Right cardiac atrium (tissue), 5 donors: ENCODE results near the gene OR8G1. TPM values are rescaled to one million over a fixed set of nuclear protein-coding genes. Genes with fewer than 3 reads are reported as not detected.
"Not testable (repeated sequence)": the region's sequence is repeated elsewhere in the genome, so short reads cannot be mapped to it uniquely, and the experiment has no call there.

Source experiments
- ATAC-seq, 2 donors: fragments of 200-7000 bp; cut with Tn5 transposase; one replicate each; pipeline versions ENCODE4 v1.8.0 to v1.9.1; 2020; ENCODE audit warnings: moderate library complexity in 2 of 2, mild to moderate bottlenecking in 1 of 2
- DNase-seq, 3 donors: peaks; one replicate each; pipeline ENCODE4 v3.0.0-alpha.2; 2020
- H3K27ac ChIP-seq: one replicate; pipeline ENCODE4 v1.5.1; 2013; ENCODE audit warnings: mild to moderate bottlenecking, low read length, control low read depth, moderate library complexity
- H3K27me3 ChIP-seq: one replicate; pipeline ENCODE4 v1.6.1; 2013; ENCODE audit not compliant: control insufficient read depth, insufficient read depth
- H3K4me1 ChIP-seq: one replicate; pipeline ENCODE4 v1.6.1; 2013; ENCODE audit warnings: low read length; ENCODE audit not compliant: control insufficient read depth, insufficient read depth
- H3K4me3 ChIP-seq: one replicate; pipeline ENCODE4 v1.5.1; 2013; ENCODE audit warnings: low read length, control low read depth
- H3K9me3 ChIP-seq: one replicate; pipeline ENCODE4 v1.6.1; 2013; ENCODE audit warnings: low read length; ENCODE audit not compliant: control insufficient read depth
- WGBS: extraction: QIAGEN DNeasy Blood & Tissue Kit; methylation state at CpG from one replicate; pipeline ENCODE4 v1.1.7; 2013; 5-methylcytosine and 5-hydroxymethylcytosine counted together
- intact Hi-C, 4 donors: fragments of 100-400 bp; cut with DNase I; formaldehyde crosslinking; loops; one replicate each; pipeline versions ENCODE4 v1.11.0 to v1.14.0; 2022 to 2023
- polyA plus RNA-seq: library from polyadenylated mRNA; stranded (reverse); fragments of 200-250 nt; gene quantifications from one replicate; pipeline ENCODE4 v1.2.3, GENCODE V29; 2013
- total RNA-seq, 4 donors: library from RNA; stranded (reverse); fragmentation: NEBNext Ultra II Directional; extraction: Animal tissue kit (Norgen Biotek cat#: 25700); gene quantifications; one replicate each; pipeline ENCODE4 v1.2.1, GENCODE V29; 2021
- donor health status: healthy with polysubstance abuse.
- donor health status: DM: no; HTN: yes; CAD: no.
- donor health status: DM: no; HTN: no; CAD: no.
- donor health status: DM: no; HTN: yes; CAD: no; lungs with severe emphysema.
- donor health status: DM: yes; HTN: yes; CAD: no.

OR8G1 gene
- total and polyA plus RNA-seq, 5 donors = not detected

DNA sequence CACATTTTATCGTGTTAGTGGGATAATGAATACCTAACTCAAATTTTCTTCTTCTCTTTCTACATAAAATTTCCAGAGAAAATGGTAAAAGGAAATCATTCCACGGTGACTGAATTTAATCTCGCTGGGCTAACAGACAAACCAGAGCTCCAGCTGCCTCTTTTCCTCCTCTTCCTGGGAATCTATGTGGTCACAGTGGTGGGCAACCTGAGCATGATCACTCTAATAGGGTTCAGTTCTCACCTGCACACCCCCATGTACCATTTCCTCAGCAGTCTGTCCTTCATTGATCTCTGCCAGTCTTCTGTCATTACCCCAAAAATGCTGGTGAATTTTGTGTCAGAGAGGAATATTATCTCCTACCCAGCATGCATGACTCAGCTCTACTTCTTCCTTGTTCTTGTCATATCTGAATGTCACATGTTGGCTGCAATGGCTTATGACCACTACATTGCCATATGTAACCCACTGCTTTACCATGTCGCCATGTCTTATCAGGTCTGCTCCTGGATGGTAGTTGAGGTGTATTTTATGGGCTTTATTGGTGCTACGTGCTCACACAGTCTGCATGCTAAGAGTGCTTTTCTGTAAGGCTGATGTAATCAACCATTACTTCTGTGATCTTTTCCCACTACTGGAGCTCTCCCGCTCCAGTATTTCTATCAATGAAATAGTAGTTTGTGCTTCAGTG, 33.6 kb upstream of the OR8G1 start:
- ATAC-seq (no peak), DNase-seq (no peak)
- no peak overlapping the region for H3K4me3 ChIP-seq
- 67% methylated on average over 6 of the region's 6 CpGs for WGBS
- no peak overlapping the region for H3K27ac ChIP-seq
- intact Hi-C loops = loop anchor here in 1 of 4 donors (10.0 kb wide), 1 partner anchor 132 kb away; no protein-coding TSS in a partner anchor
- no peaks in the 10 kb centered on the region for H3K9me3 ChIP-seq
- H3K4me1 ChIP-seq = no peaks in the 10 kb centered on the region
- no peaks in the 10 kb centered on the region for H3K27me3 ChIP-seq

DNA sequence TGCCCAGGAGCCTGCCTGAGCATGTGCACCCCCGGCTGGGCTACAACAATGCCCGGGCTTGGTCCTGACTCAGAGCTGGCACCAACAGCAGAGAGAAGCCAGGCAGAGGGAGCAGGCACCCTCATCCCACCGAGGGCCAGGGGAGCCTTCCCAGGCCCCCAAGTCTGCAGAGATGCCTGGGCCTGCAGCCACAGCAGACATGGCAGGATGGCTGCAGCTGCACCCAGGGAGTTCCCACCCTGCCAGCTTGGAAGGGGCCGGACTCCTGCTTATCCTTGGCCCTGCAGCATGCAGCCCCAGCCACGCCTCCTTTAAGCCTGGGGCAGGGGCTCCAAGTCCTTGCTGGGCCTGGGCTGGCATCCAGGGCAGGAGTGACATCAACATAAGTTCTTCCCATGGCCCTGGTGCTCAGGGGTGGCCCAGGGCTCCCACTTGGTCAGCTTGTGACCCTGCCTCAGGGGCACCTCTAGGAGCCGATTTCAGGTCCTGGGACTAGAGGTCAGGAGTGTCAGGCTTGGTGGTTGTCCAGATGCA, 31.0 kb upstream of the OR8G1 start:
- Histone ChIP-seq H3K9me3 (no peaks in the 10 kb centered on the region), H3K4me1 (no peaks in the 10 kb centered on the region), H3K4me3 (no peak overlapping the region), H3K27ac (no peak overlapping the region), H3K27me3 (no peaks in the 10 kb centered on the region)
- intact Hi-C loops = loop anchor here in 1 of 4 donors (10.0 kb wide), 1 partner anchor 135 kb away; no protein-coding TSS in a partner anchor
- DNase-seq (peak in 1 of 3 donors; percentile 26), ATAC-seq (no peak)
- WGBS = 86% methylated on average over 6 of the region's 6 CpGs

DNA sequence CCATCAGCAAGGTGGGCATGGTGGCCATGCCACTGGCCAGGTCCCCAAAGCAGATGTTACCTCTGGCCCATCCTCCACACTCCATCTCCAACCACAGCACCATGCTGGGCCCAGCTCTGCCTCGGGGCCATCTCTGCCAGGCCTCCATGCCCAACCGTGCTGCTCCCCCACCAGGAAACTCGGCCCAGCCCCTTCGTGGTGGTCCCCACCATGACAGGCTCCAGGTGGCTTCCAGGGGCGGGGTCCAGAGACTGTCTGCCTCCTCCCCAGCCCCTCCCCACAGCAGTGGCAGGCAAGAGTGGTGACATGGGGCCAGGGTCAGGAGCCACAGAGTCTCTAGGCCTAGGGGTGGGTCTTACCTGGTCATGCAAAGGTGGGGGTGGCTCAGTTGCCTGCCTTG, 30.5 kb upstream of the OR8G1 start:
- Histone ChIP-seq H3K9me3 (no peaks in the 10 kb centered on the region), H3K4me1 (no peaks in the 10 kb centered on the region), H3K4me3 (no peak overlapping the region), H3K27me3 (no peaks in the 10 kb centered on the region), H3K27ac (no peak overlapping the region)
- intact Hi-C loops = no loop called here
- WGBS = 83% methylated on average over 5 of the region's 5 CpGs
- DNase-seq = peak in 1 of 3 donors; percentile 32
- no peak for ATAC-seq

DNA sequence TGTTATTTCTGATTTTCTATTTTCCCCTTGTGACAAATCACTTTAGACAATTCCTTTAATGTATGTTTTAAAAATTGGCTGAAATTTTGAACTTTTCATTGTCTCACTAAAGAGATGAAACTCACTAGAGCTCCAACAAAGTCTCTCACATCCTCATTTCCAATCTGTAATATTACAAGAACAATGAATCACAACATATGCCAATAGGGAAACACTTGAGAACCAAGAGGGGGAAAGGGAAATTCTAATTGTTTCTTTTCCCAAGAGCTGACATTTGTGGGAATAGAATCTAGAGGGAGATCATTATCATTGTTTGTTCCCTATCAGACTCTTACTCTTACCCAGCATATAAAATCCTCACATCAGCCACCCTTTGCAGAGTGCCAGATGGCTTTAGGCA, 29.6 kb upstream of the OR8G1 start:
- Histone ChIP-seq H3K27me3 (no peaks in the 10 kb centered on the region), H3K27ac (no peak overlapping the region), H3K9me3 (no peaks in the 10 kb centered on the region), H3K4me1 (no peaks in the 10 kb centered on the region), H3K4me3 (no peak overlapping the region)
- intact Hi-C loops = no loop called here
- ATAC-seq (no peak), DNase-seq (no peak)

DNA sequence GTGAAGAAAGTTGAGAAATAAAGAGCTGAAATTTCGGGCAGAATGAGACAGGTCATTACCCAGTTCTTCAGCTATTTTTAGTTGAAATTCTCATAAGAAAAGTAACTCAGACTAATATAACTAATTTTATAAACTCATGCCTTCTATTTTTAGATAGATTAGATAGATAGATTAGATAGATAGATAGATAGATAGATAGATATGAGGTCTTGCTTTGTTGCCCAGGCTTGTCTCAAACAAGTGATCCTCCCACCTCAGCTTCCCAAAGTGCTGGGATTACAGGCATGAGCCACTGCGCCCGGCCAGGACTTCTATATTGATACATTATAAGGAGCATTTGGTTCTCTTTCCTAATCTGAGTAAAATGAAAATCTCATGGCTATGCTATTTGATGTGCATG, 26.9 kb upstream of the OR8G1 start:
- 87% methylated on average over 3 of the region's 3 CpGs for WGBS

DNA sequence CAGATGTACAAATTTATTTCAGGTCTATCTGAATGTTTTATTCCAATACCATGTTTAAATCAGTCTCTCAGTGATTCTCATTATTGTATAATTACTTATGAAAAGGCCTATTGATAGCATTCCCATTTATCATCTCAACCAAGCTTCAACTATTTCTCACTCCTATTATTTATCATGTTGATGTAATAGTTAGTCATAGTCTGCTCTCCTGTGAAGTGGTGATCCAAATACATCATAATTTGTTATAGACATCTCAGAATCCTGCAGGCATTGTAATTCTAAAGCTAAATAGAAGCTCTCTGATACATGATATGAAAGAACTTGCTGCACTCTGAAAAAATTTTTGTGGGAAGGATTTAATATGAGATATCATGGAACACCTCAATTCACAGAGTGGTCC, 21.8 kb upstream of the OR8G1 start:
- Histone ChIP-seq H3K27ac (no peak overlapping the region), H3K4me1 (no peaks in the 10 kb centered on the region), H3K4me3 (no peak overlapping the region), H3K9me3 (no peaks in the 10 kb centered on the region), H3K27me3 (no peaks in the 10 kb centered on the region)
- intact Hi-C loops = no loop called here
- ATAC-seq = no peak
- no peak for DNase-seq

More for the DNA sequence above, 26.9 kb upstream of the OR8G1 start:
- intact Hi-C loops = no loop called here
- Histone ChIP-seq H3K4me3 (no peak overlapping the region), H3K9me3 (no peaks in the 10 kb centered on the region), H3K4me1 (no peaks in the 10 kb centered on the region), H3K27ac (no peak overlapping the region), H3K27me3 (no peaks in the 10 kb centered on the region)
- ATAC-seq (no peak), DNase-seq (no peak)

DNA sequence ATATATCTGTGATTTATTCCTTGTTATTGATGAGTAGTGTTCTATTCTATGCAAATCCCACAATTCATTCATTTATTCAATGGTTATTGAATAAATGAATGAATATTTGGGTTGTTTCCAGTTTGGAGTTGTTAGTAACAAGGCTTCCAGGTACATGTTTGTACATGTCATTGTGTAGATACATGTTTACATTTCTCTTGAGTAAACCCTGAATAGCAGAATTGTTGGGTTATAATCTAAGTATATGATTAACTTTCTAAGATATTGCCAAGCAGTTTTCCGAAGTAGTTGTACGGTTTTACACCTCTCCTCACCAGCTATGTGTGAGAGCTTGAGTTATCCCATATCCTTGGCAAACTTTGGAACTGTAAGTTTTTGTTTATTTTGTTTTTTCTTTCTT, 18.5 kb upstream of the OR8G1 start:
- H3K4me3 ChIP-seq = no peak overlapping the region
- H3K27ac ChIP-seq = no peak overlapping the region
- H3K9me3 ChIP-seq = no peaks in the 10 kb centered on the region
- intact Hi-C loops = no loop called here
- no peak for ATAC-seq
- no peak for DNase-seq
- no peaks in the 10 kb centered on the region for H3K27me3 ChIP-seq
- WGBS = 92% methylated on average over 2 of the region's 2 CpGs
- H3K4me1 ChIP-seq = no peaks in the 10 kb centered on the region

DNA sequence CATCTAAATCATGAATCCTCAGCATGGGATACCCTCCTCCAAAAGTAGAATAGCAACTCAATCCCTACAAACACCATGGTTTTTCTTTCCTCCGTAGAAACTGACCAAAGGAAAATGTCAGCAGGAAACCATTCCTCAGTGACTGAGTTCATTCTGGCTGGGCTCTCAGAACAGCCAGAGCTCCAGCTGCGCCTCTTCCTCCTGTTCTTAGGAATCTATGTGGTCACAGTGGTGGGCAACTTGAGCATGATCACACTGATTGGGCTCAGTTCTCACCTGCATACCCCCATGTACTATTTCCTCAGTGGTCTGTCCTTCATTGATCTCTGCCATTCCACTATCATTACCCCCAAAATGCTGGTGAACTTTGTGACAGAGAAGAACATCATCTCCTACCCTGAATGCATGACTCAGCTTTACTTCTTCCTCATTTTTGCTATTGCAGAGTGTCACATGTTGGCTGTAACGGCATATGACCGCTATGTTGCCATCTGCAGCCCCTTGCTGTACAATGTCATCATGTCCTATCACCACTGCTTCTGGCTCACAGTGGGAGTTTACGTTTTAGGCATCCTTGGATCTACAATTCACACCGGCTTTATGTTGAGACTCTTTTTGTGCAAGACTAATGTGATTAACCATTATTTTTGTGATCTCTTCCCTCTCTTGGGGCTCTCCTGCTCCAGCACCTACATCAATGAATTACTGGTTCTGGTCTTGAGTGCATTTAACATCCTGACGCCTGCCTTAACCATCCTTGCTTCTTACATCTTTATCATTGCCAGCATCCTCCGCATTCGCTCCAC, 16.1 kb upstream of the OR8G1 start:
- H3K4me1 ChIP-seq, DNase-seq, ATAC-seq, H3K27me3 ChIP-seq, H3K4me3 ChIP-seq, intact Hi-C loops, H3K9me3 ChIP-seq, H3K27ac ChIP-seq: not testable (repeated sequence)
- 67% methylated on average over 9 of the region's 9 CpGs for WGBS

DNA sequence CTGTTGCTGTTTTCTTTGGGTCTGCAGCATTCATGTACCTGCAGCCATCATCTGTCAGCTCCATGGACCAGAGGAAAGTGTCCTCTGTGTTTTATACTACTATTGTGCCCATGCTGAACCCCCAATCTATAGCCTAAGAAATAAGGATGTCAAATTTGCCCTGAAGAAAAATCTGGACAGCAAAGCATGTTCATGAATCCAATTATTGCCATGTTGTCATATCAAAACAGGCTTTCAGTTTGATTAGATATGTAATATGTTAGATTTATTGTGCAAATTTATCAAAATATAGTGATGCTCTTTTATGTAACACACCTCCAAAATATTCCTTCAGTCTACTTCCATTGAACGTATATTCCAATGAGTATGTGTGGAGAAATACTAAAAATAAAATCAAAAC, 15.4 kb upstream of the OR8G1 start:
- intact Hi-C loops = no loop called here
- no peaks in the 10 kb centered on the region for H3K4me1 ChIP-seq
- ATAC-seq (no peak), DNase-seq (no peak)
- no peaks in the 10 kb centered on the region for H3K27me3 ChIP-seq
- H3K9me3 ChIP-seq = no peaks in the 10 kb centered on the region
- no peak overlapping the region for H3K27ac ChIP-seq
- 93% methylated on average over 1 of the region's 1 CpG for WGBS
- no peak overlapping the region for H3K4me3 ChIP-seq

DNA sequence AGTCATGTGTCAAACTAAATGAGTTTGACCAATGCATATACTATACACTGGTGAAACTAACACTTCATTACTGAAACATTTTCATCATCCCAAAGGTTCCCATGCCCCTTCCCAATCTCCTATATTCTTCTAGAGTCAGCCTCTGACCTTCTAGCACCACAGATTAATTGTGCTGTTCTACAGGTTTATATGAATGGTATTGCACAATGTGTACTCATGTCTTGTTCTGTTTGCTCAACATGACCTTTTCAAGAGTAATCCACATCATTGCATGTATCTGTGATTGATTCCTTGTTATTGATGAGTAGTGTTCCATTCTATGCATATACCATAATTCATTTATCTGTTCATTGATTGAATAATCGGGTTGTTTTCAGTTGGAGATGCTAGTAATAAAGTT, 7.5 kb upstream of the OR8G1 start:
- WGBS = 82% methylated on average over 1 of the region's 1 CpG
- no peaks in the 10 kb centered on the region for H3K27me3 ChIP-seq
- intact Hi-C loops = no loop called here

DNA sequence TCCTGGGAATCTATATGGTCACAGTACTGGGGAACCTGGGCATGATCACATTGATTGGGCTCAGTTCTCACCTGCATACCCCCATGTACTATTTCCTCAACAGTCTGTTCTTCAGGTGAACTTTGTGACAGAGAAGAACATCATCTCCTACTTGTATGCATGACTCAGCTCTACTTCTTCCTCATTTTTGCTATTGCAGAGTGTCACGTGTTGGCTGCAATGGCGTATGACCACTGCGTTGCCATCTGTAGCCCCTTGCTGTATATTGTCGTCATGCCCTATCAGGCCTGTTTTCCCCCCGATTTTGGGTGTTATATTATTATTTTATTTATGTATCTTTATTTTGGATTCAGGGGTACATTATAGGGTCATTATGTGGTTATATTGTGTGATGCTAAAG, 2.4 kb upstream of the OR8G1 start:
- DNase-seq = no peak

More for the DNA sequence above, 7.5 kb upstream of the OR8G1 start:
- H3K4me3 ChIP-seq = no peak overlapping the region
- DNase-seq (no peak), ATAC-seq (no peak)
- no peak overlapping the region for H3K27ac ChIP-seq
- no peaks in the 10 kb centered on the region for H3K9me3 ChIP-seq
- no peaks in the 10 kb centered on the region for H3K4me1 ChIP-seq

More for the DNA sequence above, 2.4 kb upstream of the OR8G1 start:
- Histone ChIP-seq H3K4me1 (no peaks in the 10 kb centered on the region), H3K27me3 (no peaks in the 10 kb centered on the region), H3K4me3 (no peak overlapping the region), H3K27ac (no peak overlapping the region), H3K9me3 (no peaks in the 10 kb centered on the region)
- WGBS = 71% methylated on average over 5 of the region's 5 CpGs
- intact Hi-C loops = no loop called here
- ATAC-seq = no peak
